Body of pancreas (tissue), 4 donors: ENCODE measurements around the gene CTIF. TPM values are rescaled to one million over a fixed set of nuclear protein-coding genes. Genes with fewer than 3 reads are reported as not detected.

Source experiments
- ATAC-seq: fragments of 150-250 bp; one replicate; pipeline ENCODE4 v1.9.1; 2016
- DNase-seq, 4 donors: peaks; one replicate each; pipeline ENCODE4 v3.0.0-alpha.2; 2019
- H3K27ac ChIP-seq, 4 donors: fragments of 200-600 bp; sonication (generic); 1 replicate in 3 of 4; 2 replicates in 1 of 4; pipeline versions ENCODE4 v1.5.1 to v1.6.1; 2016 to 2019; ENCODE audit warnings: mild to moderate bottlenecking in 1 of 4, mixed read lengths in 1 of 4, moderate library complexity in 1 of 4
- H3K27me3 ChIP-seq, 2 donors: fragments of 200-600 bp; sonication (generic); one replicate each; pipeline ENCODE4 v1.6.0; 2016; ENCODE audit warnings: mild to moderate bottlenecking in 1 of 2
- H3K36me3 ChIP-seq, 2 donors: fragments of 200-600 bp; sonication (generic); replicated peaks in 1 of 2; 2 replicates each; pipeline ENCODE4 v1.5.1; 2016; ENCODE audit warnings: low read depth in 2 of 2; ENCODE audit not compliant: insufficient read depth in 1 of 2
- H3K4me1 ChIP-seq: fragments of 200-600 bp; sonication (generic); one replicate; pipeline ENCODE4 v1.6.0; 2016
- H3K4me3 ChIP-seq, 2 donors: fragments of 200-600 bp; sonication (generic); 1 replicate in 1 of 2; 2 replicates in 1 of 2; pipeline ENCODE4 v1.5.1; 2016 to 2019
- H3K9me3 ChIP-seq, 3 donors: fragments of 200-600 bp; sonication (generic); 1 replicate in 2 of 3; 2 replicates in 1 of 3; pipeline ENCODE4 v1.5.1; 2016
- POLR2A ChIP-seq, 3 donors: fragments of 450-650 bp; IDR thresholded peaks; one replicate each; pipeline ENCODE4 v1.6.1; 2016; ENCODE audit warnings: antibody characterized with exemption in 3 of 3, mild to moderate bottlenecking in 2 of 3
- WGBS, 2 donors: methylation state at CpG; one replicate each; pipeline ENCODE4 v1.1.5; 2017; 5-methylcytosine and 5-hydroxymethylcytosine counted together
- intact Hi-C: fragments of 100-400 bp; cut with DNase I; formaldehyde crosslinking; loops from one replicate; pipeline ENCODE4 v1.15.1; 2023
- total RNA-seq, 2 donors: library from RNA; depleted of rRNA; stranded (reverse); fragments of >200 nt; gene quantifications; one replicate each; pipeline ENCODE4 v1.1.0, GENCODE V29; 2016
- TF ChIP-seq, protein P1 (sequence below), 7 experiments: fragments of 450-650 bp in 4 of 7; fragments of 200-600 bp in 3 of 7; sonication (generic) in 3 of 7; IDR thresholded peaks; one replicate each; pipeline ENCODE4 v1.5.1; 2016 to 2019; ENCODE audit warnings: antibody characterized with exemption in 7 of 7

The CTIF gene
- total RNA-seq, 2 donors from 2014 or later: 18.7 to 24.4 TPM

DNA sequence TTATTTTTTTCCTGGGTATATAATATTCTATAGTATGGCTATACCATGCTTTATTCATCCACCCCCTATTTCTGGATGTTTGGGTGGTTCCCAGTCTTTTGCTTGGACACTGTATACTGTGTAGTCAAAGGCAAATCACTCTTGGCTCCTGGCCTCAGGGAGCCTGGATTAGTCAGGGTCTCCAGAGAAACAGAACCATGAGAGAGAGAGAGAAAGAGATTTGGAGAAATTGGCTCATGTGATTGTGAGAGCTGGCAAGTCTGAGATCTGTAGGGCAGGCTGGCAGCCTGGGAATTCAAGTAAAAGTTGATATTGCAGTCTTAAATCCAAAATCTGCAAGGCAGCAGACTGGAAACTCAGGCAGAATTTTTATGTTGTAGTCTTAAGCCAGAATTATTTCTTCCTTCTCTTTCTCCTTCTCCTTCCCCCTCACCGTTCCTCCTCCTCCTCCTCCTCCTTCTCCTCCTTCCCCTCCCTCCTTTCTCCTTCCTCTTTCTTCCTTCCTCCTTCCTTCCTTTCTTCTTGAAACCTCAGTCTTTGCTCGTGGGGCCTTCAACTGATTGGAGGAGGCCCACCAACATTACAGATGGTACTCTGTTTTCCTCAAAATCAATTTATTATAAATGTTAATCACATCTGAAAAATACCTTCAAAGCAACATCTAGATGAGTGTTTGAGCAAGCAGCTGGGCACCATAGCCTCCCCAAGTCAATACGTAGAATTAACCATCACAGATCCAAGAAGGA is 33.0 kb downstream of the CTIF start:
- no peak for ATAC-seq
- Histone ChIP-seq H3K36me3 (no peaks in the 10 kb centered on the region), H3K9me3 (no peaks in the 10 kb centered on the region), H3K4me1 (no peaks in the 10 kb centered on the region), H3K4me3 (no peak overlapping the region), H3K27ac (no peak overlapping the region), H3K27me3 (no peaks in the 10 kb centered on the region)
- WGBS, 2 donors: 71 to 88% methylated on average over 3 of the region's 3 CpGs
- DNase-seq: no peak
- TF ChIP-seq, protein P1, sequence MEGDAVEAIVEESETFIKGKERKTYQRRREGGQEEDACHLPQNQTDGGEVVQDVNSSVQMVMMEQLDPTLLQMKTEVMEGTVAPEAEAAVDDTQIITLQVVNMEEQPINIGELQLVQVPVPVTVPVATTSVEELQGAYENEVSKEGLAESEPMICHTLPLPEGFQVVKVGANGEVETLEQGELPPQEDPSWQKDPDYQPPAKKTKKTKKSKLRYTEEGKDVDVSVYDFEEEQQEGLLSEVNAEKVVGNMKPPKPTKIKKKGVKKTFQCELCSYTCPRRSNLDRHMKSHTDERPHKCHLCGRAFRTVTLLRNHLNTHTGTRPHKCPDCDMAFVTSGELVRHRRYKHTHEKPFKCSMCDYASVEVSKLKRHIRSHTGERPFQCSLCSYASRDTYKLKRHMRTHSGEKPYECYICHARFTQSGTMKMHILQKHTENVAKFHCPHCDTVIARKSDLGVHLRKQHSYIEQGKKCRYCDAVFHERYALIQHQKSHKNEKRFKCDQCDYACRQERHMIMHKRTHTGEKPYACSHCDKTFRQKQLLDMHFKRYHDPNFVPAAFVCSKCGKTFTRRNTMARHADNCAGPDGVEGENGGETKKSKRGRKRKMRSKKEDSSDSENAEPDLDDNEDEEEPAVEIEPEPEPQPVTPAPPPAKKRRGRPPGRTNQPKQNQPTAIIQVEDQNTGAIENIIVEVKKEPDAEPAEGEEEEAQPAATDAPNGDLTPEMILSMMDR (IDR thresholded peaks at IDR 0.05): no peak
- TF ChIP-seq POLR2A (IDR thresholded peaks at IDR 0.05): no peak
- intact Hi-C loops: no loop called here

GRCh38 chr18:48572402-48573126 is 33.7 kb downstream of the CTIF start:
- Histone ChIP-seq H3K27ac (no peak overlapping the region), H3K4me1 (no peaks in the 10 kb centered on the region), H3K9me3 (no peaks in the 10 kb centered on the region), H3K27me3 (no peaks in the 10 kb centered on the region), H3K4me3 (no peak overlapping the region), H3K36me3 (no peaks in the 10 kb centered on the region)
- intact Hi-C loops: no loop called here
- no peak for ATAC-seq
- no peak for DNase-seq
- WGBS, 2 donors: 81 to 84% methylated on average over 10 of the region's 10 CpGs
- no peak for TF ChIP-seq POLR2A (IDR thresholded peaks at IDR 0.05)
- TF ChIP-seq, protein P1 (IDR thresholded peaks at IDR 0.05): no peak

- 89 to 93% methylated on average over 13 to 14 of the region's 14 CpGs for WGBS, 2 donors
- ATAC-seq (no peak), DNase-seq (no peak)
- H3K27me3 ChIP-seq: no peaks in the 10 kb centered on the region
- no peak for TF ChIP-seq POLR2A (IDR thresholded peaks at IDR 0.05)
- TF ChIP-seq, protein P1 (IDR thresholded peaks at IDR 0.05): no peak
- no peaks in the 10 kb centered on the region for H3K9me3 ChIP-seq
- H3K27ac ChIP-seq: no peak overlapping the region
- no peaks in the 10 kb centered on the region for H3K4me1 ChIP-seq
- H3K4me3 ChIP-seq: no peak overlapping the region
- H3K36me3 ChIP-seq: no peaks in the 10 kb centered on the region
- intact Hi-C loops: no loop called here
These were observed 34.9 kb downstream of the CTIF start for GRCh38 chr18:48573632-48574283.

- intact Hi-C loops: no loop called here
- ATAC-seq: no peak
- 82 to 85% methylated on average over 11 of the region's 11 CpGs for WGBS, 2 donors
These were observed 36.0 kb downstream of the CTIF start for GRCh38 chr18:48574667-48575300.

More at GRCh38 chr18:48574667-48575300, 36.0 kb downstream of the CTIF start:
- H3K27ac ChIP-seq: no peak overlapping the region
- TF ChIP-seq, protein P1 (IDR thresholded peaks at IDR 0.05): no peak
- no peak for TF ChIP-seq POLR2A (IDR thresholded peaks at IDR 0.05)
- H3K4me3 ChIP-seq: no peak overlapping the region
- no peaks in the 10 kb centered on the region for H3K9me3 ChIP-seq
- no peaks in the 10 kb centered on the region for H3K36me3 ChIP-seq
- H3K27me3 ChIP-seq: no peaks in the 10 kb centered on the region
- no peak for DNase-seq
- H3K4me1 ChIP-seq: no peaks in the 10 kb centered on the region
